HG03460 (cell line): Measurements from ENCODE around the gene ZNF790.
"Not testable (repeated sequence)": the region's sequence is repeated elsewhere in the genome, so short reads cannot be mapped to it uniquely, and the experiment has no call there.

ENCODE experiments used
- ATAC-seq: cut with Tn5 transposase; IDR thresholded peaks from one replicate; pipeline ENCODE4 v1.9.1; 2021; ENCODE audit not compliant: unreplicated experiment

ZNF790 gene

GRCh38 chr19:36837906-36838783 is at the start of gene ZNF790:
Gene ZNF790 (minus strand): TSS chr19:36838387. CDS start chr19:36825619, 12,768 bp downstream.
- ATAC-seq, result peak; percentile 92

- no peak for ATAC-seq
These were observed 39.1 kb upstream of the ZNF790 start for GRCh38 chr19:36876993-36877938.

GRCh38 chr19:36851898-36852297 is 13.7 kb upstream of the ZNF790 start:
- no peak for ATAC-seq

GRCh38 chr19:36850559-36851442 is 12.6 kb upstream of the ZNF790 start, which contains the start of gene ZNF345:
Gene ZNF345 (plus strand): TSS chr19:36850876. CDS start chr19:36876831, 25,955 bp downstream.
- ATAC-seq, result peak; percentile 84

GRCh38 chr19:36849701-36850558 is 11.7 kb upstream of the ZNF790 start:
- peak; percentile 77 for ATAC-seq

- no peak for ATAC-seq
These were observed 9.8 kb upstream of the ZNF790 start for GRCh38 chr19:36847968-36848367.

- ATAC-seq, result no peak
These were observed 667 bp upstream of the ZNF790 start for GRCh38 chr19:36838784-36839324.

GRCh38 chr19:36837176-36837905 is 846 bp downstream of the ZNF790 start:
- ATAC-seq, result no peak

GRCh38 chr19:36833430-36833829 is 4.8 kb downstream of the ZNF790 start:
- no peak for ATAC-seq

- ATAC-seq, result no peak
These were observed 16.4 kb downstream of the ZNF790 start for GRCh38 chr19:36821758-36822157.

GRCh38 chr19:36819130-36819630 is 19.0 kb downstream of the ZNF790 start:
- no peak for ATAC-seq

- ATAC-seq, result no peak
These were observed 31.2 kb downstream of the ZNF790 start for GRCh38 chr19:36807029-36807428.

GRCh38 chr19:36805364-36805763 is 32.8 kb downstream of the ZNF790 start:
- ATAC-seq, result no peak

GRCh38 chr19:36797786-36798108 is 40.4 kb downstream of the ZNF790 start:
- no peak for ATAC-seq

- no peak for ATAC-seq
These were observed 41.5 kb downstream of the ZNF790 start for GRCh38 chr19:36796714-36796992.

GRCh38 chr19:36791420-36792141 is 46.6 kb downstream of the ZNF790 start:
- ATAC-seq, result not testable (repeated sequence)

- ATAC-seq, result no peak
These were observed 62.4 kb downstream of the ZNF790 start for GRCh38 chr19:36775768-36776167.

- ATAC-seq, result peak; percentile 24
These were observed 65.0 kb downstream of the ZNF790 start for GRCh38 chr19:36773223-36773579.
